HepG2 (cell line): Measurements from ENCODE around the gene PCDHGA2. TPM values are rescaled to one million over a fixed set of nuclear protein-coding genes. Genes with fewer than 3 reads are reported as not detected.
A peak's percentile ranks its signal among the peaks of the same experiment; 100 is the strongest.

Experiments used
- ATAC-seq: fragments of 200-7000 bp; cut with Tn5 transposase; 3 replicates; pipeline ENCODE4 v1.9.1; 2020; ENCODE audit warnings: mild to moderate bottlenecking, moderate library complexity
- BruUV-seq: library from RNA; stranded (reverse); fragments of 400-500 nt; replicated peaks from 2 replicates; lab custom pipeline; 2021; lab: Mats Ljungman, UMichigan
- CTCF ChIA-PET: fragments of 300-600 bp; formaldehyde crosslinking; extraction: SDS; loops from one replicate; lab custom pipeline; 2021; ENCODE audit warnings: low total read pairs, inconsistent platforms, low intra/inter-chr PET ratio; lab: Yijun Ruan, JAX
- POLR2A ChIA-PET: fragments of 350-600 bp; sonication (Branson Sonifier 250); formaldehyde crosslinking; loops from one replicate; lab custom pipeline; 2020; ENCODE audit warnings: antibody characterized with exemption, inconsistent platforms; lab: Yijun Ruan, JAX
- DNase-seq: peaks from one replicate; pipeline ENCODE4 v3.0.0-alpha.2; 2015; ENCODE audit warnings: low spot score
- FAIRE-seq: peaks from 3 replicates; lab custom pipeline; 2011; peaks lifted over from hg19 to GRCh38; lab: Jason Lieb, UNC
- H2AFZ ChIP-seq: one replicate; pipeline ENCODE4 v1.6.1; 2011; ENCODE audit warnings: low read length, inconsistent platforms
- H3K27ac ChIP-seq: fragments of 300-600 bp; 3 replicates; pipeline ENCODE4 v1.8.0; 2011; ENCODE audit warnings: mixed run types, mild to moderate bottlenecking, mixed read lengths, low read length, inconsistent platforms; ENCODE audit not compliant: insufficient read depth; ENCODE audit errors: extremely low read length
- H3K27me3 ChIP-seq, 2 experiments: fragments of 200-600 bp in 1 of 2; 2 replicates in 1 of 2; 3 replicates in 1 of 2; pipeline versions ENCODE4 v1.6.0 to v1.8.0; 2011; ENCODE audit warnings: low read length in 2 of 2, mild to moderate bottlenecking in 2 of 2, moderate library complexity in 2 of 2, inconsistent platforms in 1 of 2; ENCODE audit not compliant: insufficient read depth in 2 of 2, control insufficient read depth in 1 of 2
- H3K36me3 ChIP-seq, 2 experiments: fragments of 200-600 bp in 1 of 2; replicated peaks in 1 of 2; 2 replicates in 1 of 2; 3 replicates in 1 of 2; pipeline versions ENCODE4 v1.5.1 to v1.8.0; 2011; ENCODE audit warnings: low read length in 2 of 2, inconsistent platforms in 1 of 2; ENCODE audit not compliant: insufficient read depth in 2 of 2, control insufficient read depth in 1 of 2
- H3K4me1 ChIP-seq: 2 replicates; pipeline ENCODE4 v1.5.1; 2012; ENCODE audit warnings: low read length, inconsistent platforms; ENCODE audit not compliant: insufficient read depth
- H3K4me2 ChIP-seq: 2 replicates; pipeline ENCODE4 v1.6.0; 2011; ENCODE audit warnings: low read depth, low read length, inconsistent platforms
- H3K4me3 ChIP-seq, 3 experiments: fragments of 200-600 bp in 1 of 3; sonication (generic), shearing (Covaris generic) in 1 of 3; replicated peaks in 1 of 3; 2 replicates each; pipeline ENCODE4 v1.5.1; 2011 to 2016; ENCODE audit warnings: low read length in 3 of 3, inconsistent platforms in 2 of 3, low read depth in 2 of 3, mild to moderate bottlenecking in 2 of 3, control low read depth in 1 of 3, mixed read lengths in 1 of 3; ENCODE audit not compliant: insufficient read depth in 1 of 3
- H3K79me2 ChIP-seq: one replicate; pipeline ENCODE4 v1.6.1; 2011; ENCODE audit warnings: low read length, inconsistent platforms; ENCODE audit not compliant: insufficient read depth
- H3K9ac ChIP-seq: 2 replicates; pipeline ENCODE4 v1.6.0; 2011; ENCODE audit warnings: mild to moderate bottlenecking, low read depth, low read length, inconsistent platforms; ENCODE audit not compliant: insufficient read depth
- H3K9me3 ChIP-seq: 2 replicates; pipeline ENCODE4 v1.5.1; 2012; ENCODE audit warnings: mild to moderate bottlenecking, low read length
- H4K20me1 ChIP-seq: 2 replicates; pipeline ENCODE4 v1.6.0; 2011; ENCODE audit warnings: inconsistent platforms, mild to moderate bottlenecking, low read length, moderate library complexity; ENCODE audit not compliant: insufficient read depth
- CENPT ChIP-seq: sonication (generic); formaldehyde crosslinking; IDR thresholded peaks from 2 replicates; pipeline ENCODE4 v1.8.0; 2022; ENCODE audit warnings: low read depth, mild to moderate bottlenecking, moderate library complexity, missing genetic modification reagents
- ELF3 ChIP-seq: IDR thresholded peaks from 2 replicates; pipeline ENCODE4 v1.6.1; 2016; ENCODE audit warnings: missing genetic modification reagents, missing compliant biosample characterization
- FOXC1 ChIP-seq: sonication (generic); formaldehyde crosslinking; IDR thresholded peaks from 2 replicates; pipeline ENCODE4 v1.8.0; 2022; ENCODE audit warnings: mild to moderate bottlenecking, missing genetic modification reagents, borderline replicate concordance
- GPN1 ChIP-seq: sonication (generic); formaldehyde crosslinking; IDR thresholded peaks from 2 replicates; pipeline ENCODE4 v1.5.1; 2020; ENCODE audit warnings: missing genetic modification reagents, borderline replicate concordance
- IRX3 ChIP-seq: sonication (generic); formaldehyde crosslinking; IDR thresholded peaks from 2 replicates; pipeline ENCODE4 v1.8.1; 2023; ENCODE audit warnings: mild to moderate bottlenecking, low read depth, missing genetic modification reagents, borderline replicate concordance
- KDM2A ChIP-seq: sonication (generic); formaldehyde crosslinking; IDR thresholded peaks from 2 replicates; pipeline ENCODE4 v1.4.0; 2020; ENCODE audit warnings: low read depth, missing genetic modification reagents, borderline replicate concordance
- MXD4 ChIP-seq: IDR thresholded peaks from 2 replicates; pipeline ENCODE4 v1.6.1; 2016; ENCODE audit warnings: mild to moderate bottlenecking, missing biosample characterization, missing genetic modification reagents
- PHF21A ChIP-seq: sonication (generic); formaldehyde crosslinking; IDR thresholded peaks from 2 replicates; pipeline ENCODE4 v1.5.0; 2020; ENCODE audit warnings: mild to moderate bottlenecking, missing genetic modification reagents
- RAD21 ChIP-seq: fragments of 450-650 bp; formaldehyde crosslinking; IDR thresholded peaks from 2 replicates; pipeline ENCODE4 v1.5.0; 2020; ENCODE audit warnings: mild to moderate bottlenecking
- SAP130 ChIP-seq: IDR thresholded peaks from 2 replicates; pipeline ENCODE4 v1.6.1; 2016; ENCODE audit warnings: low read depth
- SMC3 ChIP-seq: IDR thresholded peaks from 2 replicates; pipeline ENCODE4 v1.6.1; 2011; ENCODE audit warnings: low read length, improper control_type of control experiment
- XBP1 ChIP-seq: sonication (generic); formaldehyde crosslinking; IDR thresholded peaks from 2 replicates; pipeline ENCODE4 v1.5.0; 2020; ENCODE audit warnings: missing genetic modification reagents
- ZNF75D ChIP-seq: sonication (generic); formaldehyde crosslinking; IDR thresholded peaks from 2 replicates; pipeline ENCODE4 v1.8.1; 2023; ENCODE audit warnings: missing genetic modification reagents, mild to moderate bottlenecking, borderline replicate concordance
- WGBS: methylation state at CpG from one replicate; pipeline ENCODE4 v1.1.6; 2017; ENCODE audit warnings: low lambda C conversion rate; 5-methylcytosine and 5-hydroxymethylcytosine counted together
- in situ Hi-C: cut with HindIII; loops from 2 replicates; pipeline ENCODE4 v1.10.0; 2017; ENCODE audit warnings: low pct_unique_long_range_greater_than_20kb; ENCODE audit not compliant: extremely low pct_ligation_motif_present
- intact Hi-C: fragments of 100-400 bp; cut with micrococcal nuclease; formaldehyde crosslinking; loops from one replicate; pipeline ENCODE4 v1.10.0; 2022; ENCODE audit not compliant: unreplicated experiment
- polyA plus RNA-seq, 8 experiments: library from polyadenylated mRNA; depleted of rRNA in 3 of 8; stranded (reverse) in 7 of 8; unstranded in 1 of 8; fragments of >200 nt; fragmentation: Illumina TruSeq in 4 of 8; extraction: Trizol in 4 of 8; gene quantifications; 2 replicates each; pipeline versions ENCODE4 v1.2.1 to v1.2.3, GENCODE V29; 2011 to 2016; ENCODE audit warnings: low read depth in 4 of 8, missing spikeins in 1 of 8, mixed read lengths in 1 of 8; ENCODE audit not compliant: insufficient read depth in 1 of 8
- total RNA-seq, 5 experiments: library from RNA; depleted of rRNA; stranded (reverse); fragments of >200 nt; fragmentation: Illumina TruSeq; extraction: Trizol; gene quantifications; 2 replicates each; pipeline ENCODE4 v1.2.3, GENCODE V29; 2016; ENCODE audit warnings: low read depth in 1 of 5
- TF ChIP-seq, protein P1 (sequence below): sonication (generic); formaldehyde crosslinking; IDR thresholded peaks from 2 replicates; pipeline ENCODE4 v1.4.0; 2020; ENCODE audit warnings: missing genetic modification reagents
- TF ChIP-seq, protein P2 (sequence below): IDR thresholded peaks from 2 replicates; pipeline ENCODE4 v1.4.0; 2020; ENCODE audit warnings: mild to moderate bottlenecking, missing genetic modification reagents

PCDHGA2 gene
- total and polyA plus RNA-seq, 2 of the 13 experiments (the other 11 are each of a cell fraction or from before 2014, with no cell fraction given): 0.04 to 0.11 TPM

DNA sequence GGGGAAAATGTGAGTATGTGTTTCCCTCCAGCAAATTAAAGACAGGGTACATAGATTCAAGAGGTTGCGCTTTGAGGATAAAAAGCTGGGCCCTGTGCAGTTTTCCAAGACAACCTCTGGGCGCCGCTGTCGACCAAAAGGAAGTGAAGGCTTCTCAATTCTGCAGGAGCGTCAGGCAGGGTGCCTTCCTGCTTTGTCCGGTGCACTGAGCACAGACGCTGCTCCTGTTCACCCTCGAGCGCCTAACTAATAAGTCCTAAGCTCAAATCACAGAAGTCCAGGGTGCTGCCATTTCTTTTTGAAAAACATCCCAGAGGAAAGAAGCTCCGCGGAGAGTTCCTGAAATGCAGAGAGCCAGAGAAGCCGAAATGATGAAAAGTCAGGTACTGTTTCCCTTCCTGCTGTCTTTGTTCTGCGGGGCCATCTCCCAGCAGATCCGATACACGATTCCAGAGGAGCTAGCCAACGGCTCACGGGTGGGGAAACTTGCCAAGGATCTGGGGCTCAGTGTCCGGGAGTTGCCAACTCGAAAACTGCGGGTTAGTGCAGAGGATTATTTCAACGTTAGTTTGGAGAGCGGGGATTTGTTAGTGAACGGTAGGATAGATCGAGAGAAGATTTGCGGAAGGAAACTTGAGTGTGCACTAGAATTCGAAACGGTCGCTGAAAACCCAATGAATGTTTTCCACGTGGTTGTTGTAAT, 11.5 kb downstream of the PCDHGA2 start, which contains the start of gene PCDHGB1:
Gene PCDHGB1 (plus strand): TSS at position 183 of the 703 bp plus-strand sequence. CDS start 162 bp downstream, at position 345.
- Histone ChIP-seq H3K36me3 (no peaks in the 10 kb centered on the region), H4K20me1 (no peaks in the 10 kb centered on the region), H2AFZ (peak within 1 kb of the TSS; percentile 93), H3K9me3 (peaks cover 12% of the 10 kb centered on the region; the same call in 1 of the 2 replicates), H3K27ac (no peak within 1 kb of the TSS), H3K9ac (peak within 1 kb of the TSS; percentile 20; the same call in 1 of the 2 replicates), H3K4me2 (peak within 1 kb of the TSS; percentile 81), H3K4me1 (no peaks in the 10 kb centered on the region; the same call in 1 of the 2 replicates), H3K4me3 (peak within 1 kb of the TSS; percentile 49 to 71 (median 61)), H3K27me3 (no peaks in the 10 kb centered on the region; a peak in 1 of 5 replicates), H3K79me2 (no peaks in the 10 kb centered on the region)
- BruUV-seq: no TSS peak
- peak; percentile 77 for FAIRE-seq
- intact Hi-C loops (loop anchor here (10.0 kb wide), 1 partner anchor 175 kb away; no protein-coding TSS in a partner anchor), in situ Hi-C loops (loop anchor here (10.0 kb wide), 1 partner anchor 175 kb away; no protein-coding TSS in a partner anchor)
- CTCF ChIA-PET: interaction anchor here (0.9 to 1.4 kb wide), 5 partner anchors 162 to 214 kb away, joined by 4 to 9 read pairs (median 5); no protein-coding TSS in a partner anchor
- 22% methylated on average over 26 of the region's 29 CpGs for WGBS
- ATAC-seq: peak; percentile 98
- POLR2A ChIA-PET: interaction anchor here (0.6 to 0.9 kb wide), 3 partner anchors 30 to 214 kb away, joined by 3 to 4 read pairs (median 3); partner anchors contain the start of gene TAF7
- DNase-seq: peak; percentile 75
- TF ChIP-seq PHF21A (CRISPR knock-in tag) (0 out of 2 replicates have a peak, but pooled peaks have one; percentile 23), IRX3 (CRISPR knock-in tag) (no peak), SMC3 (peak; percentile 54), MXD4 (CRISPR knock-in tag) (no peak), CENPT (CRISPR knock-in tag) (no peak), FOXC1 (CRISPR knock-in tag) (peak; percentile 48; the same call in 1 of the 2 replicates), GPN1 (CRISPR knock-in tag) (no peak), ZNF75D (no peak), RAD21 (CRISPR knock-in tag) (peak; percentile 67), XBP1 (CRISPR knock-in tag) (no peak), SAP130 (CRISPR knock-in tag) (peak; percentile 47), ELF3 (peak; percentile 71), KDM2A (CRISPR knock-in tag) (peak; percentile 44; the same call in 1 of the 2 replicates)
- TF ChIP-seq, protein P1, sequence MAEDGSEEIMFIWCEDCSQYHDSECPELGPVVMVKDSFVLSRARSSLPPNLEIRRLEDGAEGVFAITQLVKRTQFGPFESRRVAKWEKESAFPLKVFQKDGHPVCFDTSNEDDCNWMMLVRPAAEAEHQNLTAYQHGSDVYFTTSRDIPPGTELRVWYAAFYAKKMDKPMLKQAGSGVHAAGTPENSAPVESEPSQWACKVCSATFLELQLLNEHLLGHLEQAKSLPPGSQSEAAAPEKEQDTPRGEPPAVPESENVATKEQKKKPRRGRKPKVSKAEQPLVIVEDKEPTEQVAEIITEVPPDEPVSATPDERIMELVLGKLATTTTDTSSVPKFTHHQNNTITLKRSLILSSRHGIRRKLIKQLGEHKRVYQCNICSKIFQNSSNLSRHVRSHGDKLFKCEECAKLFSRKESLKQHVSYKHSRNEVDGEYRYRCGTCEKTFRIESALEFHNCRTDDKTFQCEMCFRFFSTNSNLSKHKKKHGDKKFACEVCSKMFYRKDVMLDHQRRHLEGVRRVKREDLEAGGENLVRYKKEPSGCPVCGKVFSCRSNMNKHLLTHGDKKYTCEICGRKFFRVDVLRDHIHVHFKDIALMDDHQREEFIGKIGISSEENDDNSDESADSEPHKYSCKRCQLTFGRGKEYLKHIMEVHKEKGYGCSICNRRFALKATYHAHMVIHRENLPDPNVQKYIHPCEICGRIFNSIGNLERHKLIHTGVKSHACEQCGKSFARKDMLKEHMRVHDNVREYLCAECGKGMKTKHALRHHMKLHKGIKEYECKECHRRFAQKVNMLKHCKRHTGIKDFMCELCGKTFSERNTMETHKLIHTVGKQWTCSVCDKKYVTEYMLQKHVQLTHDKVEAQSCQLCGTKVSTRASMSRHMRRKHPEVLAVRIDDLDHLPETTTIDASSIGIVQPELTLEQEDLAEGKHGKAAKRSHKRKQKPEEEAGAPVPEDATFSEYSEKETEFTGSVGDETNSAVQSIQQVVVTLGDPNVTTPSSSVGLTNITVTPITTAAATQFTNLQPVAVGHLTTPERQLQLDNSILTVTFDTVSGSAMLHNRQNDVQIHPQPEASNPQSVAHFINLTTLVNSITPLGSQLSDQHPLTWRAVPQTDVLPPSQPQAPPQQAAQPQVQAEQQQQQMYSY (CRISPR knock-in tag): no peak
- TF ChIP-seq, protein P2, sequence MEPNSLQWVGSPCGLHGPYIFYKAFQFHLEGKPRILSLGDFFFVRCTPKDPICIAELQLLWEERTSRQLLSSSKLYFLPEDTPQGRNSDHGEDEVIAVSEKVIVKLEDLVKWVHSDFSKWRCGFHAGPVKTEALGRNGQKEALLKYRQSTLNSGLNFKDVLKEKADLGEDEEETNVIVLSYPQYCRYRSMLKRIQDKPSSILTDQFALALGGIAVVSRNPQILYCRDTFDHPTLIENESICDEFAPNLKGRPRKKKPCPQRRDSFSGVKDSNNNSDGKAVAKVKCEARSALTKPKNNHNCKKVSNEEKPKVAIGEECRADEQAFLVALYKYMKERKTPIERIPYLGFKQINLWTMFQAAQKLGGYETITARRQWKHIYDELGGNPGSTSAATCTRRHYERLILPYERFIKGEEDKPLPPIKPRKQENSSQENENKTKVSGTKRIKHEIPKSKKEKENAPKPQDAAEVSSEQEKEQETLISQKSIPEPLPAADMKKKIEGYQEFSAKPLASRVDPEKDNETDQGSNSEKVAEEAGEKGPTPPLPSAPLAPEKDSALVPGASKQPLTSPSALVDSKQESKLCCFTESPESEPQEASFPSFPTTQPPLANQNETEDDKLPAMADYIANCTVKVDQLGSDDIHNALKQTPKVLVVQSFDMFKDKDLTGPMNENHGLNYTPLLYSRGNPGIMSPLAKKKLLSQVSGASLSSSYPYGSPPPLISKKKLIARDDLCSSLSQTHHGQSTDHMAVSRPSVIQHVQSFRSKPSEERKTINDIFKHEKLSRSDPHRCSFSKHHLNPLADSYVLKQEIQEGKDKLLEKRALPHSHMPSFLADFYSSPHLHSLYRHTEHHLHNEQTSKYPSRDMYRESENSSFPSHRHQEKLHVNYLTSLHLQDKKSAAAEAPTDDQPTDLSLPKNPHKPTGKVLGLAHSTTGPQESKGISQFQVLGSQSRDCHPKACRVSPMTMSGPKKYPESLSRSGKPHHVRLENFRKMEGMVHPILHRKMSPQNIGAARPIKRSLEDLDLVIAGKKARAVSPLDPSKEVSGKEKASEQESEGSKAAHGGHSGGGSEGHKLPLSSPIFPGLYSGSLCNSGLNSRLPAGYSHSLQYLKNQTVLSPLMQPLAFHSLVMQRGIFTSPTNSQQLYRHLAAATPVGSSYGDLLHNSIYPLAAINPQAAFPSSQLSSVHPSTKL (CRISPR knock-in tag): peak; percentile 36; the same call in 1 of the 2 replicates
